Activated naive CD4-positive, alpha-beta T cell treated with anti-CD3 and anti-CD28 coated beads, Interleukin-2, amount 50 U/mL, for 72 hours (primary cell): ENCODE results near the gene RIMBP2. TPM values are rescaled to one million over a fixed set of nuclear protein-coding genes. Genes with fewer than 3 reads are reported as not detected.

ENCODE experiments used
- ATAC-seq, 2 donors: fragments of 150-1000 bp; cut with Tn5 transposase; 2 replicates each; pipeline ENCODE4 v1.10.0; 2021; ENCODE audit warnings: mild to moderate bottlenecking in 2 of 2, moderate library complexity in 2 of 2
- DNase-seq, 2 donors: peaks; one replicate each; pipeline ENCODE4 v3.0.0; 2021 to 2022; ENCODE audit warnings: low spot score in 2 of 2
- H3K27ac Mint-ChIP-seq, 2 donors: one replicate each; pipeline ENCODE4 v1.8.0; 2022; ENCODE audit warnings: mild to moderate bottlenecking in 2 of 2, mixed read lengths in 2 of 2
- H3K36me3 Mint-ChIP-seq, 2 donors: one replicate each; pipeline ENCODE4 v1.8.0; 2022; ENCODE audit warnings: mixed read lengths in 2 of 2
- H3K9me3 Mint-ChIP-seq, 2 donors: one replicate each; pipeline ENCODE4 v1.8.0; 2022; ENCODE audit warnings: mixed read lengths in 2 of 2
- total RNA-seq, 2 donors: library from RNA; stranded (reverse); gene quantifications; one replicate each; pipeline ENCODE4 v1.2.3, GENCODE V29; 2022

Gene RIMBP2
- total RNA-seq, 2 donors from 2014 or later: not detected

- no peak overlapping the region for H3K27ac Mint-ChIP-seq
- no peak for DNase-seq
- ATAC-seq: no peak
- peaks cover 0 to 22% of the 10 kb centered on the region in 2 donors for H3K36me3 Mint-ChIP-seq
- peaks cover 5 to 26% of the 10 kb centered on the region in 2 donors for H3K9me3 Mint-ChIP-seq
These were observed 168.5 kb downstream of the RIMBP2 start for GRCh38 chr12:130547480-130548155.

DNA sequence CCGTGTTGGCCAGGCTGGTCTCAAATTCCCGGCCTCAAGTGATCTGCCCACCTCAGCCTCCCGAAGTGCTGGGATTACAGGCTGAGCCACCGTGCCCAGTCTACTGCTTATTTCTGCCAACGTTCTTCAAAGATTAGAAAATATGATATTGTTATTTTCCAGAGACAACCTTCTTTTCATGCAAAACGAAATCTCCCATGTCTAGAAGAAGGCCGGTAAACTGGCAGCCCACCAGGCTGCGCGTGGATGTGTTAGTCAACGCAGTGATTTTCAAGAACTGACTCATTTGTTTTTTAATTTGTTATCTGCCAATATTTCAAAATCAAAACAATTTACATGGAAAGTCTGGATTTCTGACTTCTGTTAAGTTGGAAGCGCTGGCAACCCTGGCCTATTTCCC, 169.6 kb downstream of the RIMBP2 start:
- Mint-ChIP-seq H3K27ac (no peak overlapping the region), H3K9me3 (peaks cover 12 to 30% of the 10 kb centered on the region in 2 donors), H3K36me3 (peaks cover 0 to 21% of the 10 kb centered on the region in 2 donors)
- ATAC-seq (no peak), DNase-seq (no peak)

DNA sequence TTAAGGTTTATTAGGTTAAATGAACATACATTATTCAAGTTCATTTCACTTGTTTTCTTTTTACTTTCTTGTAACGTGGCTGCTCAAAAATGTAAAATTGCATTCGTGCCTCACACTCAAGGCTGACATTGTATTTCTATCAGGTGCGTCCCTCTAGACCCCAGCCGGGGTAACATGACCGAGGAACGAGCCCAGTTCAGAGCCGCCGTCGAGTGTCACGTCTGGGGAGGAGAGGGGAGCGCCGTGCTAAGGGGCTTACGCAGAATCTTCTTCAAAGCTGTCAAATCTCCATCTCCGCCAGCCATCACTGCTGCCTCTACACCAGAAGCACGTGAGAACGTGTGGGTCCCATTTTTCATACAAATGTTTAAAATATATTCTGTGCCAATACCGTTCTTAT, 170.6 kb downstream of the RIMBP2 start:
- peaks cover 0 to 14% of the 10 kb centered on the region in 2 donors for H3K36me3 Mint-ChIP-seq
- H3K27ac Mint-ChIP-seq: no peak overlapping the region
- H3K9me3 Mint-ChIP-seq: peaks cover 19 to 32% of the 10 kb centered on the region in 2 donors
- no peak for DNase-seq
- no peak for ATAC-seq

- Mint-ChIP-seq H3K27ac (no peak overlapping the region), H3K36me3 (peaks cover 0 to 4% of the 10 kb centered on the region in 2 donors), H3K9me3 (peaks cover 23 to 24% of the 10 kb centered on the region in 2 donors)
- DNase-seq: no peak
- ATAC-seq: no peak
These were observed 175.7 kb downstream of the RIMBP2 start for GRCh38 chr12:130540376-130540775.

- Mint-ChIP-seq H3K9me3 (peaks cover 23 to 24% of the 10 kb centered on the region in 2 donors), H3K27ac (no peak overlapping the region), H3K36me3 (peaks cover 0 to 4% of the 10 kb centered on the region in 2 donors)
- ATAC-seq (no peak), DNase-seq (no peak)
These were observed 177.6 kb downstream of the RIMBP2 start for GRCh38 chr12:130538343-130539095.

GRCh38 chr12:130537655-130538054, 178.4 kb downstream of the RIMBP2 start:
- Mint-ChIP-seq H3K36me3 (peaks cover 0 to 4% of the 10 kb centered on the region in 2 donors), H3K9me3 (peaks cover 23 to 24% of the 10 kb centered on the region in 2 donors), H3K27ac (no peak overlapping the region)
- ATAC-seq: no peak
- no peak for DNase-seq

DNA sequence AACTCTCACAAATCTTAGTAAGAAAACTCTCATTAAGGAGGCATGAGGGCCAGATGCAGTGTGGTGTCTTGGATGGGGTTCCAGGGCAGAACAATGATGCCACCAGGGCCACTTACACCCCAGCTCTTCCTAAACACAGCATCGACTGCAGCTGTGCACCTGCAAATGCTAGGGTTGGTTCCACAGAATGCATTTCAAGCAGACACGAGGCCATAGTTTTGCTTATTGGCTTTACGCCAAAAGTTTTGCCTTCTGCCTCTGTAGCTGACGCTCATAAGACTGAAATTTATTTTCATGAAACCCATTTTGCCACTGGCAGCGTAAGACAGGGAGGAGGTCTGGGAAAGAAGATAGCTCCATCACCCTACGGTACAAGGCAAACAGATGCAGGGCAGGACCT, 179.0 kb downstream of the RIMBP2 start:
- Mint-ChIP-seq H3K9me3 (peaks cover 19 to 20% of the 10 kb centered on the region in 2 donors), H3K36me3 (peaks cover 0 to 4% of the 10 kb centered on the region in 2 donors), H3K27ac (no peak overlapping the region)
- DNase-seq: no peak
- ATAC-seq: no peak

DNA sequence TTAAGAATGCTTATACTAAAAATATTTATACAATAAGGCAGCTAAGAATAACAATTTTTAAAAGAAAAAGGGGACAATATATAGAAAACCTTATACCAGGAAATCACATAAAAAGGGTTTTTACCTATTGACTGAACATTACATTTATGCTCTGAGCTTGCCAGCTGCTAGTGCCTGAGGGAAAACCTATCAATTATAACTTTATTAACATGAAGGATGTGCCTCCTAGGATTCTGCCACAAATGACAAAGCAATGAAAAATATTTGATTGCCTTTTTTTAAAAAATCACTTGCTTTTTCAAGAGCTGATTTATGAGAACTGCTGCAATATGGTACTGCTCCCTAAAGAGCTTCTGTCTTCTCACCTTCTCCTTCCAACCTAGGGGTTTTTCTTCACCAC, 185.7 kb downstream of the RIMBP2 start:
- DNase-seq (no peak), ATAC-seq (no peak)
- Mint-ChIP-seq H3K9me3 (no peaks in the 10 kb centered on the region), H3K27ac (no peak overlapping the region), H3K36me3 (no peaks in the 10 kb centered on the region)

DNA sequence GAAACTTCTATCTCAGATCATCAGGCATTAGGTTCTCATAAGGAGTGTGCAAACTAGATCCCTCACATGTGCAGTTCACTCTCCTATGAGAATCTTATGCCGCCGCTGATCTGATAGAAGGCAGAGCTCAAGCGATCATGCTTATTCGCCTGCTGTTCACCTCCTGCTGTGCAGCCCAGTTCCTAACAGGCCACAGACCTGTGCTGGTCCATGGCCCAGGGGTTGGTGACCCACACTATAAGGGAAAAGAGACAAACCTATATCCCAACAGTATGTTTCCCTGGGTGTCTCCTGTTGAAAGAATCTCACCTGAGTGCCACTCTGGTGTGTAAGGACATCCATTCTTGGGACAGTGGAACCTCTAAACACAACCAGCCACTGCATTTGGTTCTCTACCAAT, 186.3 kb downstream of the RIMBP2 start:
- no peak for ATAC-seq
- no peaks in the 10 kb centered on the region for H3K36me3 Mint-ChIP-seq
- no peak for DNase-seq
- H3K9me3 Mint-ChIP-seq: no peaks in the 10 kb centered on the region
- H3K27ac Mint-ChIP-seq: no peak overlapping the region

DNA sequence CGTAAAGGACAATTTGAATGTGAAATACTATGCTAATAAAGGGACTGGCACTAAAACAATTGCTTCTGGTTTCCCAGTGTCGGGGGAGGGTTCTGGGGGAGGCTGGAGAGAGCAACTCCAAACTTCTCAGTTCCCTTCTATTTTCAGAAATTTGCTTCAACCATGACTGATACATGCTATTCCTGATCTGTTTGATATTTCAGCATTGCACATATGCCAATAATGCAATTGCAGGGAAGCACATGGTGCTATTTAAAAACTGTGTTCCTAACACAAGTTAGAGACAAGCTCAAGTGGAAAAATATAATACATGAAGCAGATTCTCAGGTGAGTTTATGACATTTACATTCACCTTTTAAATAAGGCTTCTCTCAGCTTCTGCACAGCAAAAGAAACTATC, 188.9 kb downstream of the RIMBP2 start:
- H3K36me3 Mint-ChIP-seq: no peaks in the 10 kb centered on the region
- ATAC-seq: no peak
- H3K27ac Mint-ChIP-seq: no peak overlapping the region
- no peak for DNase-seq
- no peaks in the 10 kb centered on the region for H3K9me3 Mint-ChIP-seq

DNA sequence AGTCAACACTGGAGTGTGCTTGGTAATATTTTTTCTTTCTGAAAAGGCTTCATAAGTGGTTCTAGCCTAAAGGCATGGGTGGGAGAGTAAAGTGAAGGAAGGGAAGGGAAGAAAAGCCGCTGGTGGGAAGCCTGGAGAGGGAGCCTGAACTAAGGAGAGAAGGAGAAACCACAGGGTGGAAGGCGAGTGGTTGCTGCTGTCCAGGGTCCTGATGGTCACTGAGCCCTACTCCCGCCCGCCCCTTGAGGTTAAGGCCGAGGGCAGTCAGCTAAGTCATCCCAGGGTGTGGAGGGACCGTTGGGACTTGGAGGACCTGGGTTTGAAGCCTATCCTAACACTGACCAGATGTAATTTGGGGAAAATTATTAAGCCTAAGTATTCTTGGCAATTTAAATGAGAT, 189.3 kb downstream of the RIMBP2 start:
- DNase-seq: no peak
- no peak for ATAC-seq
- H3K27ac Mint-ChIP-seq: no peak overlapping the region
- no peaks in the 10 kb centered on the region for H3K9me3 Mint-ChIP-seq
- H3K36me3 Mint-ChIP-seq: no peaks in the 10 kb centered on the region

GRCh38 chr12:130525384-130526172, 190.5 kb downstream of the RIMBP2 start:
- Mint-ChIP-seq H3K9me3 (no peaks in the 10 kb centered on the region), H3K27ac (no peak overlapping the region), H3K36me3 (no peaks in the 10 kb centered on the region)
- no peak for ATAC-seq
- DNase-seq: no peak

DNA sequence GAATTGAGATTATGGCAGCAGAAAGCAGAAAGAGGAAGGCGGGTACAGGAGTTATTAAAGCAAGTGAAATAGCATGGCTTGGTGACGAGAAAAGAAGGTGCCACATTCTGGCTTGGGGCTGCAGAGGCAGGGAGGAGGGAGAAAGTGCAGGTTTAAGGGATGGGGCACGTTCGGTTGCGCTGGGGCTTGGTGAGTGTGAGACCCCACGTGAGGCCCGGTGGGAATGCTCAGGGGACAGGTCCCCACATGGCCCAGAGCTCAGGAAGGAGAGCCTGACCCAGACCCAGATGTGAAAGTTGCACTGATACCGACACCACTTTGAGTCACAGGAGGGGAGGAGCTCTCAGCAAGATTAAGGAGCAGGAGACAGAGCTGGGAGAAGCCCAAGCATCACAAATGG, 191.3 kb downstream of the RIMBP2 start:
- DNase-seq (no peak), ATAC-seq (no peak)
- no peaks in the 10 kb centered on the region for H3K9me3 Mint-ChIP-seq
- no peak overlapping the region for H3K27ac Mint-ChIP-seq
- H3K36me3 Mint-ChIP-seq: no peaks in the 10 kb centered on the region

DNA sequence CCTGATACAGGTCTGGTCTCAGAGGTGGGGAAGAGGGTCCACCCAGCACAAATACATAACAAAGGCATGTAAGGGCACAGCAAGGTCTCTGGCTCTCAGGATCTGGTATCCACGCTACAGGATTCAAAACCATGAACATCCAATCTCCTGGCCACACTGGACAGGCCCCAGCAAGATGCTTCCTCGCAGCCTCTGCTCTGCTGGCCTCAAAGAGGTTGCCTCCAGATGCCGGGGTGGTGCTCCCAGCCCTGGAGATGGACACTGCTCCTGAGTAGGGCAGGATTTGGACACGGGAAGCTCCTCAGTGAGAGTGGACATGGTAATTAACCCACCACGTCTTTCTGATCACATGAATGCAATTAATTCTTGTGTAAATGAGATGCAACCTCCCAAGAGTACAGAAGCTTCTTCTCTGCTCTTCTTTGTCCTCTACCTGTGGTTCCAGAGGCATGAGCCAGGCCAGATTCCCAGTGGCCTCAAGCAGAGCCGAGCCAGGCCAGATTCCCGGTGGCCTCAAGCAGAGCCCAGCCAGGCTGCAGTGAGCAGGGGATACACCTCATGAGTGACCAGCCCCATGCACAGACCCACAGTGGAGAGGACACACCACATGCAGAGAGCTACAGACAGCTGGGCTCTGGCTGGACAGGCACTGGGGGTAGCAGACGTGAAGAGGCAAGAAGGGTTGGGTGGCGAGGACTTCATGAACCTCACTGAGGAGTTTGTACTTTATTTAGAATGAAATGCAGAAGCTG, 192.1 kb downstream of the RIMBP2 start:
- no peak for ATAC-seq
- Mint-ChIP-seq H3K9me3 (no peaks in the 10 kb centered on the region), H3K27ac (no peak overlapping the region), H3K36me3 (no peaks in the 10 kb centered on the region)
- DNase-seq: no peak

GRCh38 chr12:130523208-130523607, 192.9 kb downstream of the RIMBP2 start:
- Mint-ChIP-seq H3K36me3 (no peaks in the 10 kb centered on the region), H3K9me3 (no peaks in the 10 kb centered on the region), H3K27ac (no peak overlapping the region)
- DNase-seq (no peak), ATAC-seq (no peak)

DNA sequence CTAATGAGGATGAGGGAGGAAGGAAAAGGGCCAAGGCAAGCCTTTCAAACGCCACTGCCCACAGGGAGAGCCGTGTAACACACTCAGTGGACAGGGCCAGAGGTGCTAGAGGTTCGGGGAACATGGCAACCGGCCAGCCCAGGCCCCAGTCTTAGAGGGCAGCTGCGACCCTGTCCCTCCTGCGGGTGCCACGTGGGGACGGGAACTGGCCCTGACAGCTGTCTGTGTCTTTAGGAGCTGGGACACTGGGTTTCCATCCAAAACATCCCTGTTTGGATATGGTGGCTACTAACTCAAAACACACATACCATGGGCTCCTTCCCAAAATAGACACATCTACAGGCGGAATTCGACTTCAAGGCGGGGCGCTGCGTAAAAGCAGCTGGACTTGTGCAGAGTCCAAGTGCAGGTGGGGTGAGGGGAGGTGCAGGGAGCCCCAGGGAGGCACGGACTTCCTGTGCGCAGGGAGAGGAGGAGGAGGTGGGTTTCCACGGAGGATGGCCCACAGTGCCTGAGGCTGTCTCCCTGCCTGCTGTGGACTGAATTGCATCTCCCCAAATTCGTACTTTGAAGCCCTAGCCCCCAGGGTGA, 193.8 kb downstream of the RIMBP2 start:
- H3K27ac Mint-ChIP-seq: no peak overlapping the region
- no peaks in the 10 kb centered on the region for H3K36me3 Mint-ChIP-seq
- DNase-seq: no peak
- no peak for ATAC-seq
- H3K9me3 Mint-ChIP-seq: no peaks in the 10 kb centered on the region
